Measurements from ENCODE around the gene LINGO4.

LINGO4 gene

GRCh38 chr1:151790071-151790939 lies 14.9 kb downstream of the LINGO4 start, which contains the start of gene TDRKH:
TSS of gene TDRKH (minus strand) at chr1:151790500. CDS start at chr1:151783022, 7,478 bp downstream.
- DNase-seq (peak; percentile 99), ATAC-seq (ENCODE audit: insufficient read depth, low read depth) (peak; percentile 96)
- peak within 1 kb of the TSS; percentile 84 for H2AFZ ChIP-seq (ENCODE audit: low read depth, low read length)
- peak within 1 kb of the TSS; percentile 41 to 80 for H3K4me3 ChIP-seq (ENCODE audit: low read depth in 1 of 2, low read length in 2 of 2)
- H3K36me3 ChIP-seq (ENCODE audit: insufficient read depth, low read length) = peaks cover 7% of the 10 kb centered on the region; the same call in 1 of the 2 replicates
- TF ChIP-seq CTCF (IDR thresholded peaks at IDR 0.05; ENCODE audit: borderline replicate concordance, extremely low read depth, low read length, poor library complexity, severe bottlenecking) (peak; percentile 61), EZH2 (IDR thresholded peaks at IDR 0.05; ENCODE audit: borderline replicate concordance, low read depth, low read length, severe bottlenecking) (peak; percentile 90)
- peak within 1 kb of the TSS; percentile 79 for H3K27ac ChIP-seq (ENCODE audit: low read length)
- peaks cover 32% of the 10 kb centered on the region for H3K4me1 ChIP-seq (ENCODE audit: insufficient read depth, low read length)
- H3K27me3 ChIP-seq (ENCODE audit: insufficient read depth, low read length, poor library complexity) = no peaks in the 10 kb centered on the region
- H3K79me2 ChIP-seq (ENCODE audit: insufficient read depth, low read length) = peaks cover 42% of the 10 kb centered on the region
- peak within 1 kb of the TSS; percentile 91 for H3K4me2 ChIP-seq (ENCODE audit: insufficient read depth, low read length)
- H4K20me1 ChIP-seq (ENCODE audit: insufficient read depth, low read length) = no peaks in the 10 kb centered on the region
- no peaks in the 10 kb centered on the region for H3K9me3 ChIP-seq (ENCODE audit: insufficient read depth, low read length, severe bottlenecking)
- peak within 1 kb of the TSS; percentile 67 for H3K9ac ChIP-seq (ENCODE audit: low read depth, low read length)

GRCh38 chr1:151787689-151788088 lies 17.5 kb downstream of the LINGO4 start:
- Histone ChIP-seq H3K4me3 (ENCODE audit: low read depth in 1 of 2, low read length in 2 of 2) (no peak overlapping the region), H4K20me1 (ENCODE audit: insufficient read depth, low read length) (no peaks in the 10 kb centered on the region), H3K27me3 (ENCODE audit: insufficient read depth, low read length, poor library complexity) (no peaks in the 10 kb centered on the region), H3K79me2 (ENCODE audit: insufficient read depth, low read length) (peaks cover 38% of the 10 kb centered on the region), H2AFZ (ENCODE audit: low read depth, low read length) (no peak overlapping the region), H3K9ac (ENCODE audit: low read depth, low read length) (no peak overlapping the region), H3K4me2 (ENCODE audit: insufficient read depth, low read length) (no peak overlapping the region), H3K9me3 (ENCODE audit: insufficient read depth, low read length, severe bottlenecking) (no peaks in the 10 kb centered on the region), H3K36me3 (ENCODE audit: insufficient read depth, low read length) (0 out of 2 replicates have a peak, but pooled peaks cover 4% of the 10 kb centered on the region), H3K27ac (ENCODE audit: low read length) (no peak overlapping the region), H3K4me1 (ENCODE audit: insufficient read depth, low read length) (peaks cover 30% of the 10 kb centered on the region)
- no peak for ATAC-seq (ENCODE audit: insufficient read depth, low read depth)
- no peak for TF ChIP-seq CTCF (IDR thresholded peaks at IDR 0.05; ENCODE audit: borderline replicate concordance, extremely low read depth, low read length, poor library complexity, severe bottlenecking)
- no peak for TF ChIP-seq EZH2 (IDR thresholded peaks at IDR 0.05; ENCODE audit: borderline replicate concordance, low read depth, low read length, severe bottlenecking)
- DNase-seq = no peak

GRCh38 chr1:151783796-151784195 lies 21.4 kb downstream of the LINGO4 start:
- Histone ChIP-seq H3K36me3 (ENCODE audit: insufficient read depth, low read length) (peaks cover 30% of the 10 kb centered on the region), H3K9me3 (ENCODE audit: insufficient read depth, low read length, severe bottlenecking) (no peaks in the 10 kb centered on the region), H4K20me1 (ENCODE audit: insufficient read depth, low read length) (no peaks in the 10 kb centered on the region), H3K4me1 (ENCODE audit: insufficient read depth, low read length) (peaks cover 3% of the 10 kb centered on the region), H3K27me3 (ENCODE audit: insufficient read depth, low read length, poor library complexity) (no peaks in the 10 kb centered on the region), H3K79me2 (ENCODE audit: insufficient read depth, low read length) (peaks cover 5% of the 10 kb centered on the region), H3K4me3 (ENCODE audit: low read depth in 1 of 2, low read length in 2 of 2) (no peak overlapping the region), H3K9ac (ENCODE audit: low read depth, low read length) (no peak overlapping the region), H3K27ac (ENCODE audit: low read length) (no peak overlapping the region), H3K4me2 (ENCODE audit: insufficient read depth, low read length) (no peak overlapping the region), H2AFZ (ENCODE audit: low read depth, low read length) (no peak overlapping the region)
- TF ChIP-seq CTCF (IDR thresholded peaks at IDR 0.05; ENCODE audit: borderline replicate concordance, extremely low read depth, low read length, poor library complexity, severe bottlenecking) = no peak
- DNase-seq = no peak
- ATAC-seq (ENCODE audit: insufficient read depth, low read depth) = no peak

Measured in DND-41 (cell line).